Right ventricle myocardium superior (tissue), 1 donor: ENCODE data around the gene GMIP. TPM values are rescaled to one million over a fixed set of nuclear protein-coding genes. Genes with fewer than 3 reads are reported as not detected.

Experiments
- ATAC-seq: fragments of 200-7000 bp; cut with Tn5 transposase; one replicate; pipeline ENCODE4 v1.9.1; 2020; ENCODE audit warnings: mild to moderate bottlenecking; ENCODE audit not compliant: poor library complexity
- DNase-seq: peaks from one replicate; pipeline ENCODE4 v3.0.0-alpha.2; 2020
- intact Hi-C: fragments of 100-400 bp; cut with DNase I; formaldehyde crosslinking; loops from one replicate; pipeline ENCODE4 v1.11.2; 2022
- total RNA-seq: library from RNA; stranded (reverse); fragmentation: NEBNext Ultra II Directional; extraction: Animal tissue kit (Norgen Biotek cat#: 25700); gene quantifications from one replicate; pipeline ENCODE4 v1.2.1, GENCODE V29; 2021
- donor health status: DM: no; HTN: yes; CAD: no; lungs with severe emphysema.

The GMIP gene
- total RNA-seq, 1 donor from 2014 or later, result 3.0 TPM

GRCh38 chr19:19662344-19662743 is 18.9 kb upstream of the GMIP start:
- DNase-seq (peak; percentile 21), ATAC-seq (no peak)
- intact Hi-C loops, result no loop called here

- intact Hi-C loops, result no loop called here
- peak; percentile 37 for DNase-seq
- no peak for ATAC-seq
Observed at GRCh38 chr19:19661675-19662251, 18.3 kb upstream of the GMIP start.

- intact Hi-C loops, result no loop called here
- no peak for ATAC-seq
- peak; percentile 37 for DNase-seq
Observed at GRCh38 chr19:19661141-19661674, 17.8 kb upstream of the GMIP start.

- ATAC-seq (no peak), DNase-seq (peak; percentile 14)
- intact Hi-C loops, result no loop called here
Observed at GRCh38 chr19:19659646-19660245, 16.3 kb upstream of the GMIP start.

GRCh38 chr19:19657397-19657783 is 13.9 kb upstream of the GMIP start:
- DNase-seq, result peak; percentile 37

GRCh38 chr19:19656451-19657396 is 13.3 kb upstream of the GMIP start:
- DNase-seq, result peak; percentile 30
- intact Hi-C loops, result no loop called here
- ATAC-seq, result no peak

More at GRCh38 chr19:19657397-19657783, 13.9 kb upstream of the GMIP start:
- no peak for ATAC-seq
- intact Hi-C loops, result no loop called here

- DNase-seq (peak; percentile 19), ATAC-seq (no peak)
- intact Hi-C loops, result no loop called here
Observed at GRCh38 chr19:19655641-19656343, 12.3 kb upstream of the GMIP start.

- ATAC-seq (no peak), DNase-seq (peak; percentile 29)
- intact Hi-C loops, result no loop called here
Observed at GRCh38 chr19:19655051-19655594, 11.7 kb upstream of the GMIP start.

GRCh38 chr19:19654441-19654840 is 11.0 kb upstream of the GMIP start:
- intact Hi-C loops, result no loop called here
- ATAC-seq, result no peak
- DNase-seq, result no peak

GRCh38 chr19:19653597-19654147 is 10.2 kb upstream of the GMIP start:
- intact Hi-C loops, result no loop called here
- ATAC-seq, result no peak
- DNase-seq, result no peak

GRCh38 chr19:19652482-19653295 is 9.2 kb upstream of the GMIP start:
- intact Hi-C loops, result no loop called here
- DNase-seq (no peak), ATAC-seq (no peak)

GRCh38 chr19:19651076-19651475 is 7.6 kb upstream of the GMIP start:
- intact Hi-C loops, result no loop called here
- DNase-seq, result peak; percentile 68
- peak; percentile 74 for ATAC-seq

- ATAC-seq, result no peak
- intact Hi-C loops, result no loop called here
- no peak for DNase-seq
Observed at GRCh38 chr19:19650331-19650730, 6.9 kb upstream of the GMIP start.

- no peak for ATAC-seq
- no peak for DNase-seq
- intact Hi-C loops, result no loop called here
Observed at GRCh38 chr19:19649580-19649995, 6.1 kb upstream of the GMIP start.

- intact Hi-C loops, result no loop called here
- no peak for ATAC-seq
Observed at GRCh38 chr19:19649155-19649554, 5.7 kb upstream of the GMIP start.

GRCh38 chr19:19647037-19647835 is 3.8 kb upstream of the GMIP start:
- ATAC-seq, result no peak
- DNase-seq, result no peak
- intact Hi-C loops, result no loop called here

More at GRCh38 chr19:19649155-19649554, 5.7 kb upstream of the GMIP start:
- no peak for DNase-seq
